Activated CD8-positive, alpha-beta memory T cell treated with anti-CD3 and anti-CD28 coated beads, Interleukin-2, amount 50 U/mL, for 1 hour (primary cell): ENCODE measurements around the gene TMEM108.

Experiments used
- DNase-seq: peaks from one replicate; pipeline ENCODE4 v3.0.0-alpha.2; 2020; ENCODE audit errors: extremely low read depth

TMEM108 gene

GRCh38 chr3:133354721-133355120, 316.5 kb downstream of the TMEM108 start:
- no peak for DNase-seq

GRCh38 chr3:133360476-133360875, 322.3 kb downstream of the TMEM108 start:
- no peak for DNase-seq

GRCh38 chr3:133361011-133361410, 322.8 kb downstream of the TMEM108 start:
- DNase-seq = no peak

DNA sequence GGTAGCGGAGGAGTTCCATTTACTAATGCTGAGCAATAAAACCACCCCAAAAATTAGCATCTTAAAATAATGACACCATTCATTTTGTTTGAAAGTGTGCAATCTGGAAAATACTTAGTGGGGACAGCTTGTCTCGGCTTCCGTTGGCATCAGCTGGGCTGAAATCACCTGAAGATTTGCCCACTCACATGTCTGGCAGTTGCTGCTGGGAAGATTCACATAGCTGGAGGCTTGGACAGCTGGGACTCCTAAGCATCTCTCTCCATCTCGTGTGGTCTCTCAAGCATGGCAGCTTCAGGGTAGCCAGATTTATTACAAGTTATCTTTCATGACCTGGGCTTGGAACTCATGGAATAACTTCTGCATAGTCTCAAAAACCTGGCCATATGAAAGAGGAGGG, 323.2 kb downstream of the TMEM108 start:
- no peak for DNase-seq

DNA sequence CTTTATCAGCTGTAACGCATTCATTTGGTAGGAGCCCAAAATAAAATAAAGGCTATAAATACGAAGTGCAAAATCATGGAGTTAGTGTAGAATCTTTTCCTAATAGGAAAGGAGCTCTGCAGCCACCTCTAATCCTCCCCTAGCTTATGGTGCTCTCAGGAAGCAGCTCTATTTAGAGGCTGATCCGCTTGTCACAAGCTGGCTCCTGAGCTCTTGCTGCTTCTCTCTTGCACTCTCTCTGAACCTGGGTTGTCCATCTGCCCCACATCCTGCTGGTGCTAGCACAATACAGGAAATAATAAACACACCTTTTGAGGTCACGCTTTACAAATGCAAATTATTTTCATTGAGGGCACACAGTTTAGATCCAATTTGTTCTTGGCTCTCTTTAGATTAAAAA, 324.3 kb downstream of the TMEM108 start:
- no peak for DNase-seq

GRCh38 chr3:133364704-133365103, 326.5 kb downstream of the TMEM108 start:
- no peak for DNase-seq

DNA sequence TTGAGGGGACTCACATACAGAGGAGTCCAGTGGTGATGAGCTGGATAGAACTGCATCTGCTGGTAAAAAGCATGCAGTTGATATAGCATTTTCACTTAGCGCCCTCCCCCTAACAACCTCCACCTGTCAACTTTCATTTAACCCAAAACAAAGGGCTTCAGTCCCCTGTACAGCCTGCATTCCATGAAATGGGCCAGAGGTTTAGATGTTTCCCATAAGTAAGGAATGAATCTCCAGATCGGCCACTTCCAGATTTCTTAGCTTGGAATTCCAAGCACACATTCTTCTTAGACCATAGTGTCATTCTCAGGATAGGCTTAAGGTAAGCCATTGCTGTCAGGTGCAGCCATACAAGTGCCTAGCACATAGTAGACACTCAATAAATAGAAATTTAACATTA, 328.7 kb downstream of the TMEM108 start:
- DNase-seq = no peak

- DNase-seq = no peak
Measured at GRCh38 chr3:133367403-133367802, 329.2 kb downstream of the TMEM108 start.

DNA sequence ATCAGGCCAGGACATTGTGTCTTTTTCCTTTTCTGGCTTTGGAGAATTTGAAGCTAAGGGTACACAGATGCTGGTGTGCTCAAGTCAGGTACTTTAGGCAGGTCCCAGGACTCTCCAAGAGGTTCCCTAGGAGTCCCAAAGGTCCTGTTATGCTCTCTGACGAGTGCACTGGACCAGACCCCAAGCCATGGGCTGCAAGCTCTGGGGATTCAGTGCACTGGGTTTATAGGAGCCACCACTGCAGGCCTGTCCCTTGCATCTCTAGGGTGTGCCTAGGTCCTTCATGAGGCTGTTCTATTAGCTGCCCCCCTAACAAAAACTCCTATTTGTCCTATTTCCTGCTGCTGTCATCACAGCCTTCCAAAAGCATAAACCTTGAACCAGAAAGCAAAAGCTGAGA, 329.8 kb downstream of the TMEM108 start:
- DNase-seq = no peak

- no peak for DNase-seq
Measured at GRCh38 chr3:133368371-133369067, 330.3 kb downstream of the TMEM108 start.

GRCh38 chr3:133369068-133369440, 330.9 kb downstream of the TMEM108 start:
- no peak for DNase-seq

- no peak for DNase-seq
Measured at GRCh38 chr3:133371181-133371580, 333.0 kb downstream of the TMEM108 start.

DNA sequence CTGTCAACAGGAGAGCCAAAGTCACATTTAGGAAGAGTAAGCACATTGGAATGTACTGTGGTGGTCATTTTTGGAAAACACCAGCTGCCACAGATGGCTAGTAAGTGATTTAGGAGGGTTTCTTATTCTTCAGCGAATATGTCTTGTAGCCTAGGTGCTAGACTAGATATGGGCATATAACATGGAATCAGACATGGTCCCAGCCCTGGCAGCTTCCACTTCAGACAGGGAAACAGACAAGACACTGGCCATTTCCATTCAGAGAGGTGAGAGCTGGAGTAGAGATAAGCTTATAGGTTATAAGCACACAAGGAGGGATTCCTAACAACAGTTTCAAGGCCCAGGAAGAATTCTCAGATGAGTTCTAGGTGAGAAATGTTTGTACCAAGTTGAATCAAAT, 333.5 kb downstream of the TMEM108 start:
- no peak for DNase-seq

DNA sequence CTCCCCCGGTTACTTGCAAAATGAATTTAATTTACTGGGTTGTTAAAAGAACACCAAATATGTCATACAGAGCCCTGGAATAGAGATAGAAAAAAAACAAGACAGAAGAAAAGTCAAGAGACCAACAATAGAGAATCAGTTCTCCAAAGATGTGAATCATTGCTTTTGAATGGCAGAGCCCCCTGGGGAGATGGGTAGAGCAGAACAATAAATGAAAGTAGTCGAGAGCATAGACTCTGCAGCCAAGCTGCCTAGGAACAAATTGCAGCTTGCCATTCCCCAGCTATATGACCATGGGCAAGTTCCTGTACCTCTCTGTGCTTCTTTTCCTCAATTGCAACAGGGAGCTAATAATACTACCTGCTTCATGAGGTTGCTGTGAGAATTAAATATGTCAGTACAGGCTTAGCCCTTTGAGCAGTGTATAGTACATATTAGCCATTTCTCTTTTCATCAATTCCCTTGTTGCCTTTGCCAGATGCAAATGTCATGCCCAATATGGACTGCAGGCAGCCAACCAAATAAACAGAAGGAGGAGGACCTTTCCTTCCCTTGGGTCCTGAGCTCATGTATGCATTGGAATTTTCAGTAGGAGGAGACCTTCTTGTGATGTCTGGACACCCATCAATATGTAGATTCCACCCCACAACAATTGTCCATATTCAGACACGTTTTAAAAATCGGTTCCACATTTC, 336.7 kb downstream of the TMEM108 start:
- no peak for DNase-seq

- no peak for DNase-seq
Measured at GRCh38 chr3:133375403-133375745, 337.2 kb downstream of the TMEM108 start.

GRCh38 chr3:133376810-133377209, 338.6 kb downstream of the TMEM108 start:
- DNase-seq = no peak

GRCh38 chr3:133377396-133377795, 339.2 kb downstream of the TMEM108 start:
- DNase-seq = no peak

- no peak for DNase-seq
Measured at GRCh38 chr3:133379926-133380325, 341.7 kb downstream of the TMEM108 start.

DNA sequence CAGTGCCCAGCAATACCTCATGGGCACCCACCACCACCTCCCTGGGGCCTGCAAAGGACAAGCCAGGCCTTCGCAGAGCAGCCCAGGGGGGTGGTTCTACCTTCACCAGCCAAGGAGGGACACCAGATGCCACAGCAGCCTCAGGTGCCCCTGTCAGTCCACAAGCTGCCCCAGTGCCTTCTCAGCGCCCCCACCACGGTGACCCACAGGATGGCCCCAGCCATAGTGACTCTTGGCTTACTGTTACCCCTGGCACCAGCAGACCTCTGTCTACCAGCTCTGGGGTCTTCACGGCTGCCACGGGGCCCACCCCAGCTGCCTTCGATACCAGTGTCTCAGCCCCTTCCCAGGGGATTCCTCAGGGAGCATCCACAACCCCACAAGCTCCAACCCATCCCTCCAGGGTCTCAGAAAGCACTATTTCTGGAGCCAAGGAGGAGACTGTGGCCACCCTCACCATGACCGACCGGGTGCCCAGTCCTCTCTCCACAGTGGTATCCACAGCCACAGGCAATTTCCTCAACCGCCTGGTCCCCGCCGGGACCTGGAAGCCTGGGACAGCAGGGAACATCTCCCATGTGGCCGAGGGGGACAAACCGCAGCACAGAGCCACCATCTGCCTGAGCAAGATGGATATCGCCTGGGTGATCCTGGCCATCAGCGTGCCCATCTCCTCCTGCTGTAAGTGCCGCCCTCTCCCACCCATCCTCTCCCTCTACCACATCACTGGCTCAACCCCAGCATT, 342.5 kb downstream of the TMEM108 start:
- no peak for DNase-seq

- DNase-seq = no peak
Measured at GRCh38 chr3:133381346-133382109, 343.3 kb downstream of the TMEM108 start.

GRCh38 chr3:133383175-133383574, 345.0 kb downstream of the TMEM108 start:
- no peak for DNase-seq

GRCh38 chr3:133383741-133384140, 345.6 kb downstream of the TMEM108 start:
- no peak for DNase-seq
